Stomach smooth muscle (tissue), 2 donors: ENCODE data around the gene MTPN.

ENCODE experiments used
- H3K27ac ChIP-seq: one replicate; pipeline ENCODE4 v1.7.0; 2013; ENCODE audit warnings: mild to moderate bottlenecking, low read length, inconsistent platforms
- H3K27me3 ChIP-seq, 2 donors: one replicate each; pipeline ENCODE4 v1.7.0; 2013; ENCODE audit warnings: low read length in 2 of 2; ENCODE audit not compliant: insufficient read depth in 2 of 2, control insufficient read depth in 1 of 2
- H3K36me3 ChIP-seq, 2 donors: one replicate each; pipeline ENCODE4 v1.7.0; 2013; ENCODE audit warnings: low read length in 2 of 2; ENCODE audit not compliant: control insufficient read depth in 2 of 2, insufficient read depth in 2 of 2
- H3K4me1 ChIP-seq: one replicate; pipeline ENCODE4 v1.7.0; 2013; ENCODE audit warnings: low read length; ENCODE audit not compliant: control insufficient read depth, insufficient read depth
- H3K4me3 ChIP-seq, 2 donors: one replicate each; pipeline ENCODE4 v1.7.0; 2013; ENCODE audit warnings: low read length in 2 of 2
- H3K9ac ChIP-seq, 2 donors: one replicate each; pipeline ENCODE4 v1.7.0; 2013; ENCODE audit warnings: low read length in 2 of 2, mild to moderate bottlenecking in 1 of 2
- H3K9me3 ChIP-seq, 2 donors: one replicate each; pipeline ENCODE4 v1.7.0; 2013; ENCODE audit warnings: low read length in 2 of 2; ENCODE audit not compliant: control insufficient read depth in 2 of 2
- donor health status: healthy.
- donor health status: Pancreatic carcinoma.

MTPN gene

DNA sequence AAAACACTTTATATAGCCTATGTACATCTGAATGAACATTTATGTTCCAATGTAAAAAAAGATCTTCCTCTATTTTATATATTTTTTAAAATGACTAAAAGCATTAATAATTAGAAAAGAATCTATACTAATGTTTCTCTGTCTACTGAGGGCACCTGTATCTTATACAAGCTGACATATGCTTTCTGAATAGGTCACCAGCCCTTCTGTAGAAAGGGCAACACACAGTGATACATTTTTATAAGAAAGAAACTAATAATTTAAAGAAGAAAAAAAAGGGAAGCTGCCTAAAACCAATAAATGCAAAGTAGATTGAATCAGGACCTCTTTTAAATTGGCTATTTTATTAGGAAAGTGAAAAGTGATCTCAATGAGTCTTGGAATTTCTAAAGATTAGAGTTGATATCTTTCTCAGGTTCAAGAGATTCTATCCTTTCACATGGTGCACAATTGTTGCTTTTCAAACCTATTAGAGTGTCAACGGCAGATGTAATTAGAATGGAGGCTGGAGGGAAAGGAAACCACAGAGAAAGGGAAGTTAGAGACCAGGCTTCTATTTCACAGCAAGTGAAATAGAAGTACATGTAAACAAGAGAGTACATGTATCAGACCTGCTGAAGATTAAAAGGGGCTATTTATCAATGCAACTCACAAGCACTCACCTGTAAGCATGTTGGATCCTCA, 6.3 kb downstream of the MTPN start:
- Histone ChIP-seq H3K27ac (no peak overlapping the region), H3K4me1 (peaks cover 8% of the 10 kb centered on the region), H3K9ac (no peak overlapping the region), H3K9me3 (no peaks in the 10 kb centered on the region), H3K27me3 (no peaks in the 10 kb centered on the region), H3K4me3 (no peak overlapping the region), H3K36me3 (peaks cover 0 to 3% of the 10 kb centered on the region in 2 donors)

DNA sequence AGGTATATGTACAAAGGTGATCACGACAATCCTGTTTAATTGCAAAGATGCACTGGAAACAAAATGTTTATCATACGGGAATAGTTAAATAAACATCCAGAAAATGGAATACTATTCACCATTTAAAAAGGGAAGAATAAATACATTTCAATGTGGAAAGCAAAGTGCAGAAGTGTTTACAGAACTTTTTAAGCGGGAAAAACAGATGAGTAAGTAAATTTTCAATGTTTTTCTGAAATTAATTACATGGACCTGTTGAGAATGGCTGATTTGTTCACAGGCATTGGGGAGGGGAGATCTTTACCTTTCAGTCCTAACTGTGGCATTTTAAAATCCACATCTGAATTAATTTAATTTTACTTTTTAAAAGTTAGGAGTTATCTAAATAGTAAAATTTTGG, 7.1 kb downstream of the MTPN start:
- H3K9ac ChIP-seq, result no peak overlapping the region
- H3K27ac ChIP-seq, result no peak overlapping the region
- H3K4me1 ChIP-seq, result peaks cover 4% of the 10 kb centered on the region
- peaks cover 0 to 3% of the 10 kb centered on the region in 2 donors for H3K36me3 ChIP-seq
- no peaks in the 10 kb centered on the region for H3K27me3 ChIP-seq
- no peak overlapping the region for H3K4me3 ChIP-seq
- no peaks in the 10 kb centered on the region for H3K9me3 ChIP-seq

DNA sequence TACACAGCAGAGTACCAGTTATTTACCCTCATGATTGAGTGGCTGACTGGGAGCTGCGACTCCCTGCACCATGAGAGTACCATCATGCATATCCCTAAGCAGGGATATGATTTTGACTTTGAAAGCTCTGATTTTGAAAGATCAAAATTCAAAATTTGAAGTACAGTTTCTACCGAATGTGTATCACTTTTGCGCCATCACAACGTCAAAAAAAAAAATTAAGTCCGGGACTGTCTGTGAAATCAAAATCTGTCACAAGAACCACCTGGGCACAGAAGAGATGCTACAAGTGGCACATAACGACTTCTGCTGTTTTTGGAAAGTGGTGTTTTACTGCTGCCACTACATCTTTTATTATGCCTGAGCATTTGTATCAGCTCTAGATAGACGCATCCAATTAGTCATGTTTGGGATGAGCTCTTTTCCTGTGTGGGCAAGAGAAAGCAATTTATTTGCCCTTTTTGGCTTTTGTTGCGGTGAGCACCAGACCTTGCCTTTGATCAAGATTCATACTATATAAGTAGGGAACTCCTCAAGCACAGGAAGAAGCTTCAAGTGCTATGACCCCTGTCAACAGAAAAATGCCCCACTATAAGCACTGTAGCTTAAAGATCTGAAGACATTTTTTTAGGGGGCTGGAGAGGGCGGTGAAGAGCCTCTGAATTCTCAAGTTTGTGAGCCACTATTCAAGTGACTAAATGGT, 10.7 kb downstream of the MTPN start:
- Histone ChIP-seq H3K4me1 (no peaks in the 10 kb centered on the region), H3K9ac (no peak overlapping the region), H3K27me3 (no peaks in the 10 kb centered on the region), H3K9me3 (no peaks in the 10 kb centered on the region), H3K4me3 (no peak overlapping the region), H3K36me3 (peaks cover 0 to 3% of the 10 kb centered on the region in 2 donors), H3K27ac (no peak overlapping the region)

DNA sequence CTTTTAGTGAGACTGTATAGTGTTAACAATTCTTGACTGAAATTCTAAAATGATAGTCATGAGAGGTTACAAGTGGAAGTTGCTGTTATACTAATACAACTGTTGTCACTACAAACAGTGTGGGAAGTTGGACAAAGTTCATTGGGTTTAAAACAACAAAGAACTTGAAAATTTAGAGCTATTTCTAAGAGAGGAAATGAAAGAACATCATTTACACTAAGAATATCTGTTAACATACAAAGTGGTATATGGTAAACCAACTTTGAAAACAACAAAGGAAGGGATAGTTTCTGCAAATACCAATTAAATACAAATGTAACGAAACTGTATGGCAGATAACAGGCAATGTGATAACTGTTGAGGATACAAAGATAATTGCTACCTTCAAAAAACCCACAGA, 11.6 kb downstream of the MTPN start:
- Histone ChIP-seq H3K4me3 (no peak overlapping the region), H3K36me3 (no peaks in the 10 kb centered on the region), H3K9ac (no peak overlapping the region), H3K4me1 (no peaks in the 10 kb centered on the region), H3K27ac (no peak overlapping the region), H3K27me3 (no peaks in the 10 kb centered on the region), H3K9me3 (no peaks in the 10 kb centered on the region)

DNA sequence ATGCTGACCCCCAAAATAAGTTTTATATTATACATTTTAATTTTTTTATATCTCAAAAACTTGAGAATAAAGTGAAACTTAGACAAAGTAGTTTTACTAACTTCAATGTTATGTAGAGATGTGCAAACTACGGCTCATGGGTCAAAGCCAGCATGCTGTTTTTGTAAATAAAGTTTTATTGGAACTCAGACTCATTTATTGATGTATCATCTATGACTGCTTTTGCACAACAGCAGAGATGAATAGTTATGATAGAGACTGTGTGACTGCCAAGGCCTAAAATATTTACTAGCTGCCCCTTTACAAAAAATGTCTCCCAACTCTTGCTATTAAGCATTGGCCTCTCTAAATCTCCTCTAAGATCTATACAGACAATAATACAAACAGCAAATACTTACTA, 12.4 kb downstream of the MTPN start:
- Histone ChIP-seq H3K9me3 (no peaks in the 10 kb centered on the region), H3K4me1 (no peaks in the 10 kb centered on the region), H3K9ac (no peak overlapping the region), H3K27ac (no peak overlapping the region), H3K27me3 (no peaks in the 10 kb centered on the region), H3K4me3 (no peak overlapping the region), H3K36me3 (no peaks in the 10 kb centered on the region)

DNA sequence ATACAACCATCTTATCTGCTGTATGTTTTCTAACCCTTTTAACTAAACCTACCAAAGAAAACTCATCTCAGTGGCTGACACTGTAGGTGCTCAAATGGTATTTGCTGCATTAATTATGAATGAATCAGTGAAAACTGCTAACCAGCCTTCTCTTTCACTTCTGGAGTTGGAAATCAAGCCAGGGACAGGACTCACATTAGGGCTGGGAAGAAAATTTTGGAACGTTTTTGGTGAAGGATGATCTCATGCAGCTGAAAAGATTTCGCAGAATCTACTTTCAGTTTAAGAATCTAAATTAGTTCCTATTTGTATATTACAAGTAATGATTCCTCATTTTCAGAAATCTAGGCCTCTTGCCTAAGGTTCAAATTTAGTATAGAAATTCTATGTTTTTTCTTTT, 12.9 kb downstream of the MTPN start:
- Histone ChIP-seq H3K4me3 (no peak overlapping the region), H3K9me3 (no peaks in the 10 kb centered on the region), H3K27me3 (no peaks in the 10 kb centered on the region), H3K9ac (no peak overlapping the region), H3K36me3 (no peaks in the 10 kb centered on the region), H3K4me1 (no peaks in the 10 kb centered on the region), H3K27ac (no peak overlapping the region)

DNA sequence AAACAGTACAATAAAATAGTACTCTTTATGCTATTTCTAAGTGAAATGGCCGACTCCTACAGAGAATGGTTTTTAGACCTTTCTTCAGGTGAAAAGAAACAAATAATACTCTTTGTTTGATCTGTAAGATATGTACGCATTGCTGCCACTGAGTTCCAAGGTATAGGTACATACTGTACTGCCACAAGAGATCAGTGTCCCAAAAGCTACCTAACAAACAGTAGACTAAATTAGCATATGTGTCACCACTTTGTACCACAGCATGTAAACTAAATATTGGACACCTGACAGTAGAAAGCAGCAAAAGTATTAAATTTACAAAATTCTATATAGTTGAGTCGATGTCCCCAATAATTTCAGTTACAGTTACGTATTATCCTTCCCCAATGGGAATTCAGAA, 14.4 kb downstream of the MTPN start:
- H3K27ac ChIP-seq, result no peak overlapping the region
- H3K9ac ChIP-seq, result no peak overlapping the region
- H3K27me3 ChIP-seq, result no peaks in the 10 kb centered on the region
- no peak overlapping the region for H3K4me3 ChIP-seq
- H3K9me3 ChIP-seq, result no peaks in the 10 kb centered on the region
- no peaks in the 10 kb centered on the region for H3K4me1 ChIP-seq
- no peaks in the 10 kb centered on the region for H3K36me3 ChIP-seq

DNA sequence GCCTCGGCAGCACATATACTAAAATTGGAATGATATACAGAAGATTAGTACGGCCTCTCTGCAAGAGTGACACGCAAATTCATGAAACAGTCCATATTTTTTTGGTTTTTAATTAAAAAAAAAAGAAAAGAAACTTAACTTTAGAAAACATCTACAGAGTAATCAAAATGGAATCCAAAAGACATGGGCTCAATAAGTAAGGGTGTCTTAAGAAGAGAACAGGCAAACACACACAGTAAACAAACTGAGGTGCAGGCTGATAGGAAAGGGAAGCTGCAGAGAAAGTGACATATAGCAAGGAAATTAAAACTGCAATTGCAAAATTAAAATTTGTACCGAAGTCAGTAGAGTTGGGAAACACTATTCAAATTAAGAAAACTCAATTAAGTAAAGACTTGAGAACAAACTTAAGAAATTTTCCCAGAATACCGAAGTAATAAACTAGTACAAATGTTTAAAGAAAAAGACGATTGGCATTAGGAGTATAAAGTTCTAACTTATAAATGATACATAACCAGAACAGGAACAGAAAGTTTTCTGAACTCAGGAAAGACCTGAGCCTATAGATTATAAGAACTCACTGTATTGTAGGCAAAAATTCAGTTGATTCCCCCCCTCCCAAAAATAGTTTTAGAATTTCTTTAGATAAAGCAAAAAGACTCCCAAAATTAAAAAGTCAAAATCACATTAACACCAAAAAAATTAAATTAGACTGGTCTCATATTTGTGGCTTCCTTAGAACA, 16.3 kb downstream of the MTPN start:
- no peak overlapping the region for H3K9ac ChIP-seq
- H3K36me3 ChIP-seq, result no peaks in the 10 kb centered on the region
- H3K27ac ChIP-seq, result no peak overlapping the region
- no peaks in the 10 kb centered on the region for H3K4me1 ChIP-seq
- no peaks in the 10 kb centered on the region for H3K27me3 ChIP-seq
- no peaks in the 10 kb centered on the region for H3K9me3 ChIP-seq
- H3K4me3 ChIP-seq, result no peak overlapping the region

DNA sequence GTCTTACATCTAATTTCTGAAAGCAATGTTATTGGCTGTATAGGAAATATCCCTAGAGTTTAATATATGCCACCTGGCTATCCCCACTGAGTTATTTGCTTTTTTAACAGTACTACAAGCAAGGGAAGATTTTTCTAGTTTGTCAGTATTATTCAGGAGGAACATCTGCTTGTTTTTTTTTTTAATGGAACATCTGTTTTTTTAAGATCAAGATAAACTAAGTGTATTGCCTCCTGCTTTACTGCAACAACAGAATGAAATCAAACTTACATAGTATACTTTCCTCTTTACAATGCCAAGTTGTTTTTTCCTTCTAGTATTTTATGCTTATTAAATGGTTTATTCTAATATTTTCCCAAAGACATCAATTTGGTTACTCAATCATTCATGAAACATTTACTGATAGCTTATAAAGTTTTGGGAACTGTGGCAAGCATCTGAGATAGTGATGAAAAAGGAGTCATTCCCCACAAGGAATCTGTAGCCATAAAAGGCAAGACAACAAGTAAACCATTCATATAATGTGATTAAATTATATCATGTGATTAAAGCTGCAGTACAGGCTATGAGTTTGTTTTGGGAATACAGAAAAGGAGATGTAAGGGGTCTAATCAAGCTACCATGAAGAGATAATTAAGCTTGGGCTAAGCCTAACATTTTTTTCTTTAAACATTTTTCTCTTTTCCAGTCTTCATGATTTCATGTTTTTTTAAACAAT, 17.4 kb downstream of the MTPN start:
- no peaks in the 10 kb centered on the region for H3K36me3 ChIP-seq
- H3K27ac ChIP-seq, result no peak overlapping the region
- H3K27me3 ChIP-seq, result no peaks in the 10 kb centered on the region
- H3K4me1 ChIP-seq, result no peaks in the 10 kb centered on the region
- H3K9ac ChIP-seq, result no peak overlapping the region
- no peak overlapping the region for H3K4me3 ChIP-seq
- no peaks in the 10 kb centered on the region for H3K9me3 ChIP-seq

DNA sequence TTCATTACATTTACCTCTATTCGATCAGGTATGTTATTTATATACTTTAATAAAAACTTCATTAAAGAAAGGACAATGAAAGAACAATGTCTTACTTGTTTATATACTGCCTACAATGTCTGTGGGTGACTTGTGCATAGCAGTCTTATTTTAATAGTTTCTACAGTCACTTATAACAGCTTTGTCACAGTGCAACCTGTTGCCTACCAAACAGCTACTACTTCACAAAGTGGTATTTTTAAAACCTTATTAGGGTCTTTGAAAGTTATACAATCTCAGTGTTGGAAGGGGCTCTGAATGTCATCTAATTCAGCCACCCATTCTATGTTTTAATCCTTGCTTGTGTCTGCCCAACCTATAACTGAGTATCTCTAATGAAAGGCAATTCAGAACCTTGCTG, 19.0 kb downstream of the MTPN start:
- Histone ChIP-seq H3K9ac (no peak overlapping the region), H3K4me3 (no peak overlapping the region)

More for the DNA sequence above, 19.0 kb downstream of the MTPN start:
- Histone ChIP-seq H3K27ac (no peak overlapping the region), H3K36me3 (no peaks in the 10 kb centered on the region), H3K4me1 (no peaks in the 10 kb centered on the region), H3K9me3 (no peaks in the 10 kb centered on the region), H3K27me3 (no peaks in the 10 kb centered on the region)
